Measurements from ENCODE around the gene UNC13D.
"Not testable (repeated sequence)": the region's sequence is repeated elsewhere in the genome, so short reads cannot be mapped to it uniquely, and the experiment has no call there.

UNC13D gene

GRCh38 chr17:75869282-75870141, 25.3 kb upstream of the UNC13D start:
- Mint-ChIP-seq H3K4me1 (peaks cover 34% of the 10 kb centered on the region), H3K36me3 (ENCODE audit: low read depth) (no peaks in the 10 kb centered on the region), H3K27ac (peak overlapping the region in 2 of 3 experiments; percentile 85 to 87), H3K4me3 (no peak overlapping the region), H3K27me3 (ENCODE audit: low read depth) (no peaks in the 10 kb centered on the region), H3K9me3 (no peaks in the 10 kb centered on the region)
- TF ChIP-seq CTCF (IDR thresholded peaks at IDR 0.05; ENCODE audit: unreplicated experiment in 3 of 3): no peak

- H3K36me3 Mint-ChIP-seq (ENCODE audit: low read depth): not testable (repeated sequence)
Measured at GRCh38 chr17:75868730-75869281, 24.6 kb upstream of the UNC13D start.

GRCh38 chr17:75865404-75866188, 21.4 kb upstream of the UNC13D start:
- not testable (repeated sequence) for H3K36me3 Mint-ChIP-seq (ENCODE audit: low read depth); H3K9me3 Mint-ChIP-seq; H3K27me3 Mint-ChIP-seq (ENCODE audit: low read depth); H3K27ac Mint-ChIP-seq; H3K4me3 Mint-ChIP-seq
- H3K4me1 Mint-ChIP-seq: peaks cover 31% of the 10 kb centered on the region

More at GRCh38 chr17:75868730-75869281, 24.6 kb upstream of the UNC13D start:
- H3K4me3 Mint-ChIP-seq; H3K9me3 Mint-ChIP-seq; H3K27me3 Mint-ChIP-seq (ENCODE audit: low read depth): not testable (repeated sequence)
- Mint-ChIP-seq H3K4me1 (peaks cover 38% of the 10 kb centered on the region), H3K27ac (peak overlapping the region in 2 of 3 experiments; percentile 85 to 87)

- H3K27me3 Mint-ChIP-seq (ENCODE audit: low read depth); H3K4me3 Mint-ChIP-seq; H3K9me3 Mint-ChIP-seq; H3K36me3 Mint-ChIP-seq (ENCODE audit: low read depth): not testable (repeated sequence)
- H3K4me1 Mint-ChIP-seq: peaks cover 26% of the 10 kb centered on the region
- H3K27ac Mint-ChIP-seq: peak overlapping the region in 2 of 3 experiments; percentile 63 to 83
Measured at GRCh38 chr17:75864887-75865286, 20.7 kb upstream of the UNC13D start.

GRCh38 chr17:75864448-75864871, 20.3 kb upstream of the UNC13D start:
- Mint-ChIP-seq H3K36me3 (ENCODE audit: low read depth) (no peaks in the 10 kb centered on the region), H3K4me1 (peaks cover 23% of the 10 kb centered on the region), H3K4me3 (no peak overlapping the region), H3K9me3 (no peaks in the 10 kb centered on the region), H3K27ac (peak overlapping the region; percentile 27 to 83 (median 63)), H3K27me3 (ENCODE audit: low read depth) (peaks cover 3% of the 10 kb centered on the region)
- TF ChIP-seq CTCF (IDR thresholded peaks at IDR 0.05; ENCODE audit: unreplicated experiment in 3 of 3): no peak

GRCh38 chr17:75861927-75862317, 17.7 kb upstream of the UNC13D start:
- Mint-ChIP-seq H3K27ac (peak overlapping the region in 1 of 3 experiments; percentile 80), H3K4me1 (peaks cover 18% of the 10 kb centered on the region), H3K27me3 (ENCODE audit: low read depth) (peaks cover 3% of the 10 kb centered on the region), H3K4me3 (no peak overlapping the region), H3K36me3 (ENCODE audit: low read depth) (no peaks in the 10 kb centered on the region), H3K9me3 (no peaks in the 10 kb centered on the region)
- no peak for TF ChIP-seq CTCF (IDR thresholded peaks at IDR 0.05; ENCODE audit: unreplicated experiment in 3 of 3)

- not testable (repeated sequence) for H3K4me3 Mint-ChIP-seq; H3K27me3 Mint-ChIP-seq (ENCODE audit: low read depth); H3K9me3 Mint-ChIP-seq; H3K36me3 Mint-ChIP-seq (ENCODE audit: low read depth); H3K27ac Mint-ChIP-seq
- peaks cover 16% of the 10 kb centered on the region for H3K4me1 Mint-ChIP-seq
Measured at GRCh38 chr17:75859358-75859757, 15.2 kb upstream of the UNC13D start.

Measured in nephron (organoid).